Tibial nerve (tissue), 4 donors: ENCODE measurements around the gene NOL4.

ENCODE experiments used
- EP300 ChIP-seq, 2 donors: sonication (generic); formaldehyde crosslinking; IDR thresholded peaks; one replicate each; pipeline ENCODE4 v1.6.1; 2017; ENCODE audit warnings: antibody characterized with exemption in 2 of 2, mild to moderate bottlenecking in 1 of 2
- TF ChIP-seq, protein P1 (sequence below), 5 experiments: fragments of 200-600 bp in 3 of 5; fragments of 450-650 bp in 2 of 5; sonication (generic) in 3 of 5; IDR thresholded peaks; one replicate each; pipeline ENCODE4 v1.5.1; 2016 to 2019; ENCODE audit warnings: antibody characterized with exemption in 5 of 5, mild to moderate bottlenecking in 3 of 5, moderate library complexity in 2 of 5

DNA sequence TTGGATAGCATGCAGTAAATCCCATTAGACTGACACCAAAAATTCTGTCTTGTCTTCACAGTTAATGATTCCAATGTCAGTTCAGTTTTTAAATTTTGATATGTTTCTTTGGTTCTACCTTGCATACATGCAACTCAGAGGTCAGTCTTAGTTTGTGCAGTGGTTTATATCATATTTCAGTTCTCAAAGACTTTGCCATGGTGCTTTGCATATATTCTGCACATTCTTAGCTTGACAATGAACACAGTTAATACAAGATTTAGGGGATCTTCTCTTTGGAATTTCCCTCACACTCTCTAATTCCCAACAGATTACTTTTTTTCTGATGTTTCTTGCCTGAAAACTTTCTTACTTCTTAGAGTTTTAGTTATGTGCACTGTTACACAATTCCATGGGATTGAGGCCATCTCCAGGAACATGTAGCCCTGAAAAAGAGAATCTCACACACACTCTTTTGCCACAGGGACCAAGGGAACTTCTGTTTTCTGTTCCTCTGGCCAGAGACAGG lies 17.3 kb downstream of the NOL4 start:
- no peak for TF ChIP-seq EP300 (IDR thresholded peaks at IDR 0.05)
- TF ChIP-seq, protein P1, sequence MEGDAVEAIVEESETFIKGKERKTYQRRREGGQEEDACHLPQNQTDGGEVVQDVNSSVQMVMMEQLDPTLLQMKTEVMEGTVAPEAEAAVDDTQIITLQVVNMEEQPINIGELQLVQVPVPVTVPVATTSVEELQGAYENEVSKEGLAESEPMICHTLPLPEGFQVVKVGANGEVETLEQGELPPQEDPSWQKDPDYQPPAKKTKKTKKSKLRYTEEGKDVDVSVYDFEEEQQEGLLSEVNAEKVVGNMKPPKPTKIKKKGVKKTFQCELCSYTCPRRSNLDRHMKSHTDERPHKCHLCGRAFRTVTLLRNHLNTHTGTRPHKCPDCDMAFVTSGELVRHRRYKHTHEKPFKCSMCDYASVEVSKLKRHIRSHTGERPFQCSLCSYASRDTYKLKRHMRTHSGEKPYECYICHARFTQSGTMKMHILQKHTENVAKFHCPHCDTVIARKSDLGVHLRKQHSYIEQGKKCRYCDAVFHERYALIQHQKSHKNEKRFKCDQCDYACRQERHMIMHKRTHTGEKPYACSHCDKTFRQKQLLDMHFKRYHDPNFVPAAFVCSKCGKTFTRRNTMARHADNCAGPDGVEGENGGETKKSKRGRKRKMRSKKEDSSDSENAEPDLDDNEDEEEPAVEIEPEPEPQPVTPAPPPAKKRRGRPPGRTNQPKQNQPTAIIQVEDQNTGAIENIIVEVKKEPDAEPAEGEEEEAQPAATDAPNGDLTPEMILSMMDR (IDR thresholded peaks at IDR 0.05), result no peak
